ENCODE data around the gene MGAT5B.

The MGAT5B gene

DNA sequence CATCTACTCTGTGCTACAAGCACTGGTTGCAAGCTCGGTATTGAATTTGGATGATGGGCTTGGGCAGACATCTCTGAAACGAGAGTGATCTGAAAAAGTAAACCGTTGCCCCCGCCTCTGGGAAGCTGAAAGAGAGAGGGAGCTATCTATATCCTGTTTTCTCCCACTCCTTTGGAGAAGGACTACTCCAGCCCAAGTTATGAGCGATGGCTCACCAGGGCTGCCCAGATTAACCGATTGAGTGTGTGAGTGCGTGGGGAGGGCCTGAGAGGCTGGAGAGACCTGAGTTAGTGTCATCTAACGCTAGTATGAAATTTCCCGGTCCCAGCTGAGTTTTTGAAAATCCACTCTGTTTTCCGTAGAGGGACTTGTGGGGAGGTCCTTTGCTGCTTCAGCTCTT lies 11.5 kb downstream of the MGAT5B start:
- DNase-seq: no peak

GRCh38 chr17:76880268-76880667 lies 12.1 kb downstream of the MGAT5B start:
- DNase-seq: no peak

GRCh38 chr17:76880971-76881370 lies 12.8 kb downstream of the MGAT5B start:
- DNase-seq: no peak

DNA sequence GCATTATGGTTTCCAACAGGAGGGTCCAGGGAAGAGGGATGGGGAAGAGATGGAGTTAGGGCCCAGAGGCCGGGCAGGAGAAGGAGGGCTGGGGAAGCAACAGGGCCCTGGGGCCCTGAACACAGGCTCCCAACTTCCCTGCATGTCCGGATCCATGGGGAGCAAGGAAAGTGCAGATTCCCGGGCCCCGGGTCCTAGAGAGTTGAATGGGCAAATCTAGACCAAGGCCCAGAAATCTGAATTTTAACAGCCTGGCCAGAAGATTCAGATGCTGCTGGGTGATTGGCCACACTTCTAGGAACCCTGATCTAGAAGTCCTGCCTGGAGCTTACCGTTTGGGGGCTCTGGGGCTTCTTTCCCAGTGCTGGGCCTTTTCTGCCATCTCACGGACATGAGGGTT lies 13.2 kb downstream of the MGAT5B start:
- DNase-seq: no peak

- DNase-seq: no peak
These were observed 13.8 kb downstream of the MGAT5B start for GRCh38 chr17:76881966-76882365.

DNA sequence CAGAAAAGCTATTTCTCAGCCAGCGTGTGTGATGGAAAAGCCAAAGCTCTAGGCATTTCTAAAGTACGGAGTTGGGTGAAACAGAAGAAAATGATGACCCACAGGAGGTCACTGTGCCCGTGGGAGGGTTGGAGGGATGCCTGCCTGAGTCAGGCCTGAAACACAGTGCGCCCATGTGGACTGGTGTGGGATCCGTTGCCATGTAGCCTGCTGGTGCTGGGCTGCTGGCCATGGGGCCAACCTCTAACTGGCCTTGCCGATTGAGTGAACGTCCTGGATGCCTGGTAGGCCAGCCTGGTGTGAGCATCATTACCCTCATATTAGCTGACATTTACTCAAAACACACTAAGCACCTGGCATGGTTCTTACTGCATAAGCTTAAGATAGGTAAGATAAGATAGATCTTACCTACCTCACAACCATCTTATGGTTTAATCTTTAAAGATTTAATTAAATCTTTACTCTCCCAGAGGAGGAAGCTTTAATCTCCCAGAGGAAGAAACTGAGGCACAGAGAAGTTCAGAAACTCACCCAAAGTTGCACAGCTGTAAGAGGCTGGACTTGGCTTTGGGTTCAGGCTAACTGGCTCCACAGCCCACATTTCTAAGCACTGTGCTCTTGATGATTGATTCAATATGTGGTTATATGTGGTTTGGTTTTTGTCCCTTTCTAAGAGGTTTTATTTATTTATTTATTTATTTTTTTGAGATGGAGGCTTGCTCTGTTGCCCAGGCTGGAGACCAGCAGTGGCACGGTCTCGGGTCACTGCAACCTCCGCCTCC lies 15.7 kb downstream of the MGAT5B start:
- no peak for DNase-seq

GRCh38 chr17:76884995-76885893 lies 17.0 kb downstream of the MGAT5B start:
- no peak for DNase-seq

GRCh38 chr17:76885894-76886290 lies 17.7 kb downstream of the MGAT5B start:
- DNase-seq: no peak

DNA sequence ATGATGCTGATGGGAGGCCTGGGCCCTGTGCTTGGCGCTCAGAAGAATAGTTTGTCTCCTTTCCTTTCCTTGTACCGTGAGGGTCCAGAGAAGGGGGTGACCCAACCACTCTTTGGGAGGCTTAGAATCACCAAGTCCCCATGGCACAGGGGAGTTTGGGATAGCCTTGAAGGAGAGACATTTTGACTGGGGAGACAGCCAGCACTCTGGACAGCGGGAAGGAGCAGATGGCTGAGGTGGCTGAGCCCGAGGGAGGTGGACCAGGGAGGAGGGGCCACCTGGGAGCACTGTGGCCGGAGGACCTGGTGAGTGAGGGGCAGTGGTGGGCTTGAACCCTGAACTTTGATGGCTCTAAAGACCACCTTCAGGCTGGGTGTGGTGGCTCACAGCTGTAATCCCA lies 18.2 kb downstream of the MGAT5B start:
- DNase-seq: no peak

GRCh38 chr17:76887802-76888201 lies 19.6 kb downstream of the MGAT5B start:
- DNase-seq: no peak

DNA sequence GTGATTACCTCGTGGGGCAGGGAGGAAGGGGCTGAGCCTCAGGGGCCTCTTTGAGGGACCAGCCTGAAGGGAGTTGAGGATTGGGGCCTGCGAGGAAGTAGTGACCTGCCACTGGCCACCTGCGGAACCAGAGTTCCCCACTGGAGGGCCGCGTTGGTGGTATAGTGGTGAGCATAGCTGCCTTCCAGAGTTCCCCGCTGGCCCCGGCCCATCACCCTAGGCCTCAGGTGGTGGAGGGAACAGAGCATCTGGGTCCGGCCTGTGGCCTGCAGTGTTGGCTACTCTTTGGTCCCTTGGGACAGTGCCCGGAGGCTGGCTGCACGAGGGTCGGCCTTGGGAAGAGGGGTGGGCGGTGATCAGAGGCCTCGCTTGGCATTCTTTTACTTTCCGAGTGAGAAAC lies 20.5 kb downstream of the MGAT5B start:
- no peak for DNase-seq

DNA sequence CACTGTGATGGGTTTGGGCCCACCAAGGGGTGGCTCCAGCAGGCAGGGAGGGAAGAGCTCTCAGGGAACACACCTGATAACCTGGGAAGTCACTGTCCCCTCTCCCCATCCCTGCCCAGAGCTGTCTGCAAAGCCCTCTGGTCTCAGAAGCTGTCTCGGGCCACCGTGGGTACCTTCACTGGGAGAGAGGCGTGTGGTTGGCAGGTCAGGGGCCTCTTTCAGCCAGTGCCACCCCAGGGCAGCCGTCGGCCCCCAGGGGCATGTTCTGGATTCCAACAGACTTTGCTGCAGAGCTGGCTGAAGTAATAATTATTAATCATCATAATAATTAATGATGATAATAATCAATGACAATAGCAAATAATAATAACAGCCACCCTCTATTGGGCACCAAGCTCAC lies 21.1 kb downstream of the MGAT5B start:
- DNase-seq: no peak

GRCh38 chr17:76892329-76892728 lies 24.1 kb downstream of the MGAT5B start:
- no peak for DNase-seq

DNA sequence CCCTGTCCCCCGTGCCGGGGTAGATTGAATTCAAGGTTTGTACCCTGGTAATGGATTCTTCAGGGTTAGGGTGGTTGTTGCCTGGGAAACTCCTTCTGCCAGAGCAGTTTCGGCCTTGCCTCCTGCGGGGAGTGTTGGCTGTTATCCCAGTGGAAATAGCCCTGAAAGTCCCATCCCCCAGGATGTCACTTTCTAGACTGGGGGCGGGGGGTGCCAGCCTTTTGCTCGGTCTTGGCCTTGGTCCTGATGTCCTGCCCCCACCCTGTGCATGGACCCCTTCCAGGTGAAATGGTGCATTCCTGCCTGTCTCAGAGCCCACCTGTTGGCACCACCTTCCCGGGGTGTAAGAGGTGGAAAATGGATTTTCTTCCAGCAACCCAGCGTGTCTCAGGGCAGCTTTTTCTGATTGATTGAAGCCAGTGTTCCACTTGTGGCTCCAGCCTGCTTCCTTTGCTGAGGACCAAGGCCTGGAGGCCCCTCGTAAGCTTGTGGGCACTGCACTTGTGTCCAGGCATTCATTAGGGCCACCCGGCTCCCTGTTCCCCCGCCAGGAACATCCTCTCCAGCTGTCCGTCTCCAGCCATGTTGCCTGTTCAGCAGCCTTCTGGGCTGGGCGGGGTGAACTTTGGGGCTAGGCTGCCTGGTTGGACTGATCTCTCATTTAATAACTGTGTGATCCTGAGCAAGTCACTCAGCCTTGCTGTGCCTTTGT lies 25.6 kb downstream of the MGAT5B start:
- DNase-seq: no peak

GRCh38 chr17:76894842-76895241 lies 26.6 kb downstream of the MGAT5B start:
- no peak for DNase-seq

DNA sequence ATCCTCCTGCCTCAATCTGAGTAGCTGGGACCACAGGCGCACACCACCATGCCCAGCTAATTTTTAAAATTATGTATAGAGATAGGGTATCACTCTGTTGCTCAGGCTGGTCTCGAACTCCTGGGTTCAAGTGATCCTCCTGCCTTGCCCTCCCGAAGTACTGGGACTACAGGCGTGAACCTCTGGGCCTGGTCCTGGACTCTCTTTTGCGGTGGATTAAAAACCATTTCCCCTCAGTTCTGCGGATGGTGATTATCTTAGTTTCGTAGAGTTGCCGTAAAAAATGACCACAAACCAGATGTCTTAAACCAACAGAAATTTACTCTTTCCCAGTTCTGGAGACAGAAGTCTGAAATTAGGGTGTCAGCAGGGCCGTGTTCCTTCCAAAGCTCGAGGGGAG lies 28.8 kb downstream of the MGAT5B start:
- no peak for DNase-seq

GRCh38 chr17:76899414-76899813 lies 31.2 kb downstream of the MGAT5B start:
- DNase-seq: no peak

GRCh38 chr17:76900723-76901122 lies 32.5 kb downstream of the MGAT5B start:
- no peak for DNase-seq

DNA sequence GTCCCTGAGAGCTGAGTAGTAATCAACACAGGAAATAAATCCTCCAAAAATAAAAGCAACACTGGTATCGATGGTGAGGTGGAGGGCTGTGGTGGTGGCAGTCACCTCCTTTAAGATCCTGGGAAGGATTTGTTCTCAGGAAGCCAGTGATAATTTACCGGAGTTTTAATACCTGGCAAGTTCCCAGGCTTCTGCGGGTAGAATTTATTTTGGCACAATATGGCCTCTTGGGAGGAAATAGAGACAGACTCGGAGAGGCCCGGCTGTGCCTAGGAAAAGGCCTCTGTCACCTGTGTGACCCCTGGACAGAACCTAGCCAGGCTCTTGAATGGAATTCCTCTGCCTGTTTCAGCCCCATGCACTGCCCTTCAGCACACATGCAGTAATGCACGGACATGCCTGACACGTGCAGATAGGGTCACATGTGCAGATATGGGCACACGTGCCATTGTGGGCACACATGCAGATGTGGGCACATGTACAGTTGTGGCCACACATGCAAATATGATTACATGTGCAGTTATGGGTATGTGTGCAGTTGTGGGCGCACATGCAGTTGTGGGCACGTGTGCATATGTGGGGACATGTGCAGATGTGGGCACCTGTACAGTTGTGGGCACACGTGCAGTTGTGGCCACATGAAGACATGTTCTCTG lies 33.5 kb downstream of the MGAT5B start:
- no peak for DNase-seq

GRCh38 chr17:76902476-76902875 lies 34.3 kb downstream of the MGAT5B start:
- no peak for DNase-seq

GRCh38 chr17:76903631-76904030 lies 35.4 kb downstream of the MGAT5B start:
- no peak for DNase-seq

DNA sequence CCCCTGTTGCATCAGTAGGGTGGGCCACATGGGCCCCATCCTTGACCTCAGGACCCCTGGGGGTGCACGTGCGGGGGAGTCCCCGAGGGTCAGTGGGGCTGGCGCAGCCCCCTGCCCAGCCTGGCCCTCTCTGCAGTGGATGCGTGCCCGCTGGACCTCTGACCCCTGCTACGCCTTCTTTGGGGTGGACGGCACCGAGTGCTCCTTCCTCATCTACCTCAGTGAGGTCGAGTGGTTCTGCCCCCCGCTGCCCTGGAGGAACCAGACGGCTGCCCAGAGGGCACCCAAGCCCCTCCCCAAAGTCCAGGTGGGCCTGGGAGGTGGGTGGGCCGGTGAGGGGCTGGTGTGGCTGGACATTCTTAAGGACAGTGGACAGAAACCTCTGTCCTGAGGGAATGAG lies 35.9 kb downstream of the MGAT5B start:
- no peak for DNase-seq

- DNase-seq: no peak
These were observed 36.8 kb downstream of the MGAT5B start for GRCh38 chr17:76905036-76905435.

Measured in stimulated activated CD4-positive, alpha-beta T cell treated with anti-CD3 and anti-CD28 coated beads, Interleukin-2, amount 100 ng/mL, for 24 hours (primary cell).